A673 (cell line): Measurements from ENCODE around the gene RAD21L1. TPM values are rescaled to one million over a fixed set of nuclear protein-coding genes. Genes with fewer than 3 reads are reported as not detected.

Source experiments
- BruUV-seq: library from RNA; stranded (reverse); fragments of 400-500 nt; replicated peaks from 2 replicates; lab custom pipeline; 2021; lab: Mats Ljungman, UMichigan
- CTCF ChIA-PET: fragments of 300-600 bp; sonication (Branson Sonifier 250); formaldehyde crosslinking; loops from one replicate; lab custom pipeline; 2022; ENCODE audit warnings: antibody characterized with exemption; lab: Charles Lee
- POLR2A ChIA-PET: fragments of 300-600 bp; sonication (Branson Sonifier 250); formaldehyde crosslinking; loops from one replicate; lab custom pipeline; 2022; ENCODE audit warnings: antibody characterized with exemption; ENCODE audit not compliant: low non-redundant PET; lab: Charles Lee
- DNase-seq: peaks from one replicate; pipeline ENCODE4 v3.0.0-alpha.2; 2015; ENCODE audit warnings: low spot score
- H3K27ac ChIP-seq: fragments of 200-600 bp; sonication (generic); 2 replicates; pipeline ENCODE4 v1.5.1; 2016; ENCODE audit warnings: mixed run types, low read depth, mild to moderate bottlenecking, mixed read lengths, antibody characterized with exemption, low read length; ENCODE audit not compliant: poor library complexity, severe bottlenecking
- H3K27me3 ChIP-seq: fragments of 200-600 bp; sonication (generic); replicated peaks from 2 replicates; pipeline ENCODE4 v1.6.1; 2017; ENCODE audit warnings: mixed run types, low read depth, mild to moderate bottlenecking, mixed read lengths, antibody characterized with exemption, low read length; ENCODE audit not compliant: insufficient read depth, poor library complexity
- H3K36me3 ChIP-seq: fragments of 200-600 bp; sonication (generic); 2 replicates; pipeline ENCODE4 v1.6.1; 2016; ENCODE audit warnings: mixed run types, mild to moderate bottlenecking, mixed read lengths, antibody characterized with exemption, low read length; ENCODE audit not compliant: insufficient read depth, poor library complexity, severe bottlenecking
- H3K4me1 ChIP-seq: fragments of 200-600 bp; sonication (generic); 2 replicates; pipeline ENCODE4 v1.6.1; 2017; ENCODE audit warnings: mixed run types, mild to moderate bottlenecking, mixed read lengths, antibody characterized with exemption, low read length; ENCODE audit not compliant: insufficient read depth, poor library complexity, severe bottlenecking
- H3K4me3 ChIP-seq: fragments of 200-600 bp; sonication (generic); 2 replicates; pipeline ENCODE4 v1.5.1; 2016; ENCODE audit warnings: low read depth, mixed run types, mild to moderate bottlenecking, mixed read lengths, low read length; ENCODE audit not compliant: poor library complexity, severe bottlenecking
- H3K9me3 ChIP-seq: fragments of 200-600 bp; sonication (generic); 2 replicates; pipeline ENCODE4 v1.6.1; 2016; ENCODE audit warnings: mixed run types, low read depth, mild to moderate bottlenecking, mixed read lengths, antibody characterized with exemption, low read length; ENCODE audit not compliant: poor library complexity, severe bottlenecking
- EZH2 ChIP-seq: fragments of 200-600 bp; sonication (generic); IDR thresholded peaks from 2 replicates; pipeline ENCODE4 v1.6.1; 2017; ENCODE audit warnings: borderline replicate concordance, low read depth, mild to moderate bottlenecking, mixed read lengths, antibody characterized with exemption, low read length; ENCODE audit not compliant: poor library complexity, severe bottlenecking
- intact Hi-C: fragments of 100-400 bp; cut with micrococcal nuclease; formaldehyde crosslinking; loops from one replicate; pipeline ENCODE4 v1.10.0; 2022; ENCODE audit not compliant: unreplicated experiment
- total RNA-seq: library from RNA; stranded (reverse); gene quantifications from 2 replicates; pipeline ENCODE4 v1.2.3, GENCODE V29; 2021
- TF ChIP-seq, protein P1 (sequence below): fragments of 300-800, 200-600 bp; sonication (generic); conservative IDR thresholded peaks from 2 replicates; pipeline ENCODE4 v1.5.1; 2017; ENCODE audit warnings: low read depth, mild to moderate bottlenecking, antibody characterized with exemption, low read length, moderate library complexity, mixed read lengths

RAD21L1 gene
- total RNA-seq, 1 experiment from 2014 or later, result not detected

DNA sequence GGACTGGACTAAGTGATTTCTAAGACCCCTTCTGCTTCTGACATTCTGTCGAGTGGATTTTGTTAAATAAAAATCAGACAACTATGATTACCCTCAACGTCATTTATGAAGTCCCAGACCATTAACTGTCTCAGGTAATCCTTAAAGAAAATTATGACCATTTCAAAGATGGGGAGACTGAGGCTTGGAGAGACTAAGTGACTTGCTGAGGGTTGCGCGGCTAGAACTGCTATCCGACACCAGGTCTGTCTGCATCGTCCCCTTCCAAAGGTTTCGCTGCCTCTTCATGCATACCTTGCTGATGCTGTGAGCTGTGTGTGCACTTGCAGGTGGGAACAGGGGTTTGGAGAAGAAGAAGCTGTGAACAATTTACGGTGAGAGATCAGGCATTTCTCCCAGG is 43.4 kb downstream of the RAD21L1 start:
- ChIA-PET CTCF (no interaction called here), POLR2A (no interaction called here)
- intact Hi-C loops, result no loop called here
- Histone ChIP-seq H3K27me3 (no peaks in the 10 kb centered on the region), H3K4me1 (peaks cover 3% of the 10 kb centered on the region), H3K9me3 (no peaks in the 10 kb centered on the region), H3K27ac (no peak overlapping the region), H3K4me3 (no peak overlapping the region), H3K36me3 (no peaks in the 10 kb centered on the region)
- DNase-seq, result no peak
- no TSS peak for BruUV-seq
- TF ChIP-seq, protein P1, sequence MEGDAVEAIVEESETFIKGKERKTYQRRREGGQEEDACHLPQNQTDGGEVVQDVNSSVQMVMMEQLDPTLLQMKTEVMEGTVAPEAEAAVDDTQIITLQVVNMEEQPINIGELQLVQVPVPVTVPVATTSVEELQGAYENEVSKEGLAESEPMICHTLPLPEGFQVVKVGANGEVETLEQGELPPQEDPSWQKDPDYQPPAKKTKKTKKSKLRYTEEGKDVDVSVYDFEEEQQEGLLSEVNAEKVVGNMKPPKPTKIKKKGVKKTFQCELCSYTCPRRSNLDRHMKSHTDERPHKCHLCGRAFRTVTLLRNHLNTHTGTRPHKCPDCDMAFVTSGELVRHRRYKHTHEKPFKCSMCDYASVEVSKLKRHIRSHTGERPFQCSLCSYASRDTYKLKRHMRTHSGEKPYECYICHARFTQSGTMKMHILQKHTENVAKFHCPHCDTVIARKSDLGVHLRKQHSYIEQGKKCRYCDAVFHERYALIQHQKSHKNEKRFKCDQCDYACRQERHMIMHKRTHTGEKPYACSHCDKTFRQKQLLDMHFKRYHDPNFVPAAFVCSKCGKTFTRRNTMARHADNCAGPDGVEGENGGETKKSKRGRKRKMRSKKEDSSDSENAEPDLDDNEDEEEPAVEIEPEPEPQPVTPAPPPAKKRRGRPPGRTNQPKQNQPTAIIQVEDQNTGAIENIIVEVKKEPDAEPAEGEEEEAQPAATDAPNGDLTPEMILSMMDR, result no peak
- no peak for TF ChIP-seq EZH2

DNA sequence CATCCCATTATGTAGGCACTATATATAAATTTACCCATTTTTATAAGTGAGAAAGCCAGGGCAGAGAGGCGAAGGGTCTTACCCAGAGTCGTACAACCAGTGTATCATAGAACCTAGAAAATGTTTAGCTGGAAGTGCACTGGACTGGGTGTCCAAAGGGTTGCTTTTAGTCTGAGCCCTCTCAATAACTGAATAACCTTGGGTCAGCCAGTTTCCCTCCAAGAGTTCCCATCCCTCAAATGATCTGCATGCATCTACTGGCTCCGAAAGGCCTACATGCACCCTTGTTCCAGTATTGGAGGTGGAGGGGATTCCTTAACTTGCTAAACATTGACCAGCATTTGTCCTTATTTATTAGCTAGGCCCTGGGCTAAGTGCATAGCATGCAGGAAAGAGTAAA is 44.0 kb downstream of the RAD21L1 start:
- Histone ChIP-seq H3K27ac (no peak overlapping the region), H3K36me3 (no peaks in the 10 kb centered on the region), H3K4me3 (no peak overlapping the region), H3K27me3 (no peaks in the 10 kb centered on the region), H3K9me3 (no peaks in the 10 kb centered on the region), H3K4me1 (peaks cover 3% of the 10 kb centered on the region)
- ChIA-PET POLR2A (no interaction called here), CTCF (no interaction called here)
- TF ChIP-seq, protein P1, result no peak
- intact Hi-C loops, result no loop called here
- no peak for DNase-seq
- no TSS peak for BruUV-seq

DNA sequence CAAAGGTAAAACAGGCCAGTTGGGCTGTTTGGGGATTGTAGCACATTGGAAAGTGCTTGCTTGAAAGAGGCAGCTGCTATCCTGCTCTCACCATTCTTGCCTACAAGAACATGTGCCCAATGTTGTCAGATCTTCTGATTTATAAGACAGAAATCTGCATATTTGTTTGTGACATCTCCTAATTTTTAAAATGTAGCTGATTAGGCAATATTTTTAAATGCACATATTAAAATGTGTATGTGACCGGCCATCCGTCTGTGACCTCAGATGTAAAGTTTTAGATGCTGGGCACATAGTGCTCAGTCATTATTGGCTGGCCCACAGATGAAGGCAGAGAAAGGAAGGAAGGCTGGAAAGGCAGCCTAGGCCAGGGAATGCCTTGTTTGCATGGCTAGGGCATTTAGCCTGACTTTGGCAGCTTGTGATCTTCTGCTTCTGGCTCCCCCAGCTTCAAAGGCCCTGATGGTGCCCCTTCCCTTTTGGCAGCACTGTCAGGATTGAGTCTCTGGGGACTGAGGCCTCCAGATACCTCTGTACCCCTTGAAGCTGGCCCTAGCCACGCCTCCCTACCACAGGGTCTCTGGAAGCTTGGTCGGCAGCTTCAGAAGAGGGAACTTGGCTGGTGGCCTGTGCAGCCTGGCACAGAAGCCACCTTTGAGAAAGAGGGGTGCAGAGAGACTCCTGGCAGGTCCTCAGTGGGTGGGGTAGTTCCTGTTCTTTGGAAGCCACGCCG is 46.7 kb downstream of the RAD21L1 start:
- CTCF ChIA-PET, result no interaction called here
- H3K27ac ChIP-seq, result no peak overlapping the region
- DNase-seq, result no peak
- TF ChIP-seq EZH2, result no peak
- TF ChIP-seq, protein P1, result no peak
- BruUV-seq, result no TSS peak
- H3K36me3 ChIP-seq, result no peaks in the 10 kb centered on the region
- H3K27me3 ChIP-seq, result no peaks in the 10 kb centered on the region
- POLR2A ChIA-PET, result interaction anchor here (0.7 kb wide), 1 partner anchor 292 kb away, joined by 3 read pairs; no protein-coding TSS in a partner anchor
- intact Hi-C loops, result no loop called here
- H3K9me3 ChIP-seq, result no peaks in the 10 kb centered on the region
- no peaks in the 10 kb centered on the region for H3K4me1 ChIP-seq
- H3K4me3 ChIP-seq, result no peak overlapping the region
